ENCODE data around the gene TEX54. TPM values are rescaled to one million over a fixed set of nuclear protein-coding genes. Genes with fewer than 3 reads are reported as not detected.

The TEX54 gene
- total RNA-seq, 1 donor from 2014 or later: not detected

DNA sequence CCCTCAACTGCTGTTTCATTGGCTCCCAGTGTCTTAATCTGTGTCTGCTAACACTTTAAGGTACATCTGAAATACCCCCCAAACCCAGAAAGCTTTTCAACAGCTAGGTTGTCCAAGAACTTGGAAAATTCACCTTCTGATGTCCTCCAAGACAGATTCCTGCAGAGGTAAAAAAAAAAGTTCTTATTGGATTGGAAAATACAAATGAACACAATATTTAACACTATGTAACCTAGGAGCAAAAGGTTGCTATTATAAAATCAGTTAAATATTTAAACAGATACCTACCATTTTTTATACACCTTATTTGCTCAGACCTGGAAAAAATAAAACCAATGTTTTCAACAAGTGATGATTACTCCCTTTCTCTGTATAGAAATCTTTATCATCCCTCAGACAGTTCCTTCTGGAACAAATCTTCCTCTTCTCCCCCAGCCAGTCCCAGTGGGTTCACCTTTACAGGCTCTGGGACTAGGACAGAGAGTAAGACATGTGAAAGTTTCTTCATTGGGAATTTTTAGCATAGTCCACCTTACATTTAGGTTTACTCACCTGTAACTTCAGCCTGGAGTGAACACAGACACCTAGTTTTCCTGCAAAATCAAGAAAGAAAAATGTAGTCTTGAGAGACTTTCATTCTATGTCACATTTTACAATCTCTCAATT is 20.0 kb upstream of the TEX54 start:
- peak overlapping the region; percentile 96 for H3K4me3 Mint-ChIP-seq
- no peaks in the 10 kb centered on the region for H3K9me3 Mint-ChIP-seq
- H3K36me3 Mint-ChIP-seq: peaks cover 24% of the 10 kb centered on the region
- peaks cover 47% of the 10 kb centered on the region for H3K4me1 Mint-ChIP-seq
- TF ChIP-seq, protein P1, sequence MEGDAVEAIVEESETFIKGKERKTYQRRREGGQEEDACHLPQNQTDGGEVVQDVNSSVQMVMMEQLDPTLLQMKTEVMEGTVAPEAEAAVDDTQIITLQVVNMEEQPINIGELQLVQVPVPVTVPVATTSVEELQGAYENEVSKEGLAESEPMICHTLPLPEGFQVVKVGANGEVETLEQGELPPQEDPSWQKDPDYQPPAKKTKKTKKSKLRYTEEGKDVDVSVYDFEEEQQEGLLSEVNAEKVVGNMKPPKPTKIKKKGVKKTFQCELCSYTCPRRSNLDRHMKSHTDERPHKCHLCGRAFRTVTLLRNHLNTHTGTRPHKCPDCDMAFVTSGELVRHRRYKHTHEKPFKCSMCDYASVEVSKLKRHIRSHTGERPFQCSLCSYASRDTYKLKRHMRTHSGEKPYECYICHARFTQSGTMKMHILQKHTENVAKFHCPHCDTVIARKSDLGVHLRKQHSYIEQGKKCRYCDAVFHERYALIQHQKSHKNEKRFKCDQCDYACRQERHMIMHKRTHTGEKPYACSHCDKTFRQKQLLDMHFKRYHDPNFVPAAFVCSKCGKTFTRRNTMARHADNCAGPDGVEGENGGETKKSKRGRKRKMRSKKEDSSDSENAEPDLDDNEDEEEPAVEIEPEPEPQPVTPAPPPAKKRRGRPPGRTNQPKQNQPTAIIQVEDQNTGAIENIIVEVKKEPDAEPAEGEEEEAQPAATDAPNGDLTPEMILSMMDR (IDR thresholded peaks at IDR 0.05; ENCODE audit: unreplicated experiment): no peak
- H3K27ac Mint-ChIP-seq: peak overlapping the region; percentile 95
- no peak for DNase-seq (ENCODE audit: low spot score in 2 of 2, unreplicated experiment in 2 of 2)
- H3K27me3 Mint-ChIP-seq (ENCODE audit: low read depth): no peaks in the 10 kb centered on the region

DNA sequence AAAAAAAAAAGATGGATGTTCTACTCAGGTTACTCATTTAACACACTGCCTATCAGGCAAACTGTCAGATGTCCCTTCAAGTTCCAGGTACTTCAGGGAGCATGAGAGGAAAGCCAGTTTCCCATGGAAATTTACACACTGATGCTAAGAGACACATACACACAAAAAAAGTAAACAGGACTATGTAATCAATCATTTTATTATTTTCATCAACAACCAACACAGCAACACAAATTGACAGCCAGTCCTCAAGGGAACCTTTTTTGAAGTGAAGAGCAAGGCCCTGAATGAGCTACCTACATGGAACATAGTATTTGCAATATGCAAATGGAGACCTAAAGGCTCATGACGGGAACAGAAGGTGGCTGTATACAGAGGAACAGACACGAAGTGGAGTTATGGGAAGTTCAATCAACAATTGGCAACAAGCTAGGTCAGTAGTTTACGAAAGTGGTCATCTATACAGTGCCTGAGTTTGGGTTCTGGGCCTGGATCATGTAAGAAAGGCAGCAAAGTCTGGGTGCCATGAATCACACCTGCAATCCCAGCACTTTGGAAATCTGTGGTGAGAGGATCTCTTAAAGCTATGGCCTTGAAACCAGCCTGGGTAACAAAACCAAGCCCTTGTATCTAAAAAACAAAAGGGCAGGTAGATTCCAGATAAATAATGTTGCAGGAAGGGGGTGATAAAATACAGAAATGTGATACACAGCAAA is 19.3 kb upstream of the TEX54 start:
- Mint-ChIP-seq H3K4me3 (no peak overlapping the region), H3K4me1 (peaks cover 40% of the 10 kb centered on the region), H3K27ac (peak overlapping the region; percentile 66), H3K9me3 (no peaks in the 10 kb centered on the region), H3K27me3 (ENCODE audit: low read depth) (no peaks in the 10 kb centered on the region), H3K36me3 (peaks cover 24% of the 10 kb centered on the region)
- TF ChIP-seq, protein P1 (IDR thresholded peaks at IDR 0.05; ENCODE audit: unreplicated experiment): no peak
- no peak for DNase-seq (ENCODE audit: low spot score in 2 of 2, unreplicated experiment in 2 of 2)

DNA sequence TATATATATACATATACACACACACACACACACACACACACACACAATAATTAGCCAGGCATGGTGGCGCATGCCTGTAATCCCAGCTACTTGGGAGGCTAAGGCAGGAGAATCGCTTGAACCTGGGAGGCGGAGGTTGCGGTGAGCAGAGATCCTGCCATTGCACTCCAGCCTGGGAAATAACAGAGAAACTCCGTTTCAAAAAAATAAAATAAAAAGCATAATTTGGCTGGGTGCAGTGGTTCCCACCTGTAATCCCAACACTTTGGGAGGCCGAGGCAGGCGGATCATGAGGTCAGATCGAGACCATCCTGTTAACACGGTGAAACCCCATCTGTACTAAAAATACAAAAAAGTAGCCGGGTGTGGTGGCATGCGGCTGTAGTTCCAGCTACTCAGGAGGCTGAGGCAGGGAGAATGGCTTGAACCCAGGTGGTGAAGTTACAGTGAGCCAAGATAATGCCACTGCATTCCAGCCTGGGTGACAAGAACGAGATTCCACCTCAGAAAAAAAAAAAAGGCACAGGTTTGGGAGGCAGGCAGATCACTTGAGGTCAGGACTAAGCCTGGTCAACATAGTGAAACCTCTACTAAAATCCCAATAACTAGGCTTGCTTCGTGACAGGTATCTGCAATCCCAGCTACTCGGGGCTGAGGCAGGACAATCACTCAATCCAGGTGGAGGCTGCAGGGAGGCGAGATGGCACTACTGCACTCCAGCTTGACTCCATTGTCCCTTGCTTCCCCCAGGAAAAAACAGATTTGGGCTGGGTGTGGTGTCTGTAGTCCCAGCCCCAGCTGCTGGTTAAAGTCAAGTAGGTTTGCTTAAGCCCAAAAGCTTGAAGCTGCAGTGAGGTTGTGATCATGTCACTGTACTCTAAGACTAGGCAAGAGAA is 18.5 kb upstream of the TEX54 start:
- Mint-ChIP-seq H3K27me3 (ENCODE audit: low read depth) (no peaks in the 10 kb centered on the region), H3K4me3 (no peak overlapping the region), H3K4me1 (peaks cover 36% of the 10 kb centered on the region), H3K9me3 (no peaks in the 10 kb centered on the region), H3K27ac (peak overlapping the region; percentile 66), H3K36me3 (peaks cover 24% of the 10 kb centered on the region)
- DNase-seq (ENCODE audit: low spot score in 2 of 2, unreplicated experiment in 2 of 2): no peak
- TF ChIP-seq, protein P1 (IDR thresholded peaks at IDR 0.05; ENCODE audit: unreplicated experiment): no peak

DNA sequence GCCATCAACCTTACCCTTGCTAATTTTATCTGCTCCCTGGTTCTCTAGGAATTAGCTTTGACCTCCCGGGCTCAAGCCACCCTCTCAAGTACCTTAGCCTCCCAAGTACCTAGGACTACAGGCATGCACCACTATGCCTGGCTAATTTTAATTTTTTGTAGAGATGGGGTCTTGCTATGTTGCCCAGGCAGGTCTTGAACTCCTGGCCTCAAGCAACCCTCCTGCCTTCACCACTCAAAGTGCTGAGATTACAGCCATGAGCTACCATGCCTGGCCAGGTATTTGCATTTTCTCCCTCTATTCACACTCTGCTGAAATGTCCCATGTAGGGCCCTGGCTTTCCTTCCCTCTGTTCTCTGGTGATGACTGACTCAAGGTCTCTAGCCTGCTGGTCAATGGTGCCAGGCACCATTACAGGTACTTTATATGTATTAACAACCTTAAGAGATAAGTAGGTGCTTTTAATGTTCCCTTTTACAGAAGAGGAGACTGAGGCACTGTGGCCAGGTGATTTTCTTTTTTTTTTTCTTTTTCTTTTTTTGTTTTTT is 15.2 kb upstream of the TEX54 start:
- no peak overlapping the region for H3K4me3 Mint-ChIP-seq
- no peaks in the 10 kb centered on the region for H3K27me3 Mint-ChIP-seq (ENCODE audit: low read depth)
- H3K27ac Mint-ChIP-seq: no peak overlapping the region
- TF ChIP-seq, protein P1 (IDR thresholded peaks at IDR 0.05; ENCODE audit: unreplicated experiment): no peak
- peaks cover 7% of the 10 kb centered on the region for H3K36me3 Mint-ChIP-seq
- no peaks in the 10 kb centered on the region for H3K9me3 Mint-ChIP-seq
- no peak for DNase-seq (ENCODE audit: low spot score in 2 of 2, unreplicated experiment in 2 of 2)
- H3K4me1 Mint-ChIP-seq: peaks cover 14% of the 10 kb centered on the region

DNA sequence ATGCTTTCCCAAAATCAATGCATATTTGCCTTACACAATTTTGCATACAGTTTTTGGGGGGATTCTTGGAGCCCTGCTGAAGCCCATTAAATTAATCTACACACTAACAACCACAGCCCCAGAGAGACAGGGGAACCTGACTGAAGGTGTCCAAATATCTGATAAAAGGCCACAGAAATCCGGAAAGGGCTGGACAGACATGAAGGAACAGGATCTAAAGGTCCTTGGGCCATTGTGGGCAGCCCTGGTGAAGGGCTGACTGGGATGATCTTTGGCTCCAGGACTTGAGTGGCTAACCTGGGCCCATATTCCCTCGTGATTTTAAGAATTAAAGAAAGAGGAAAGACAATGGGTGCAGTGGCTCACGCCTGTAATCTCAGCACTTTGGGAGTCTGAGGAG is 13.5 kb upstream of the TEX54 start:
- Mint-ChIP-seq H3K9me3 (no peaks in the 10 kb centered on the region), H3K4me1 (peaks cover 5% of the 10 kb centered on the region), H3K27me3 (ENCODE audit: low read depth) (no peaks in the 10 kb centered on the region), H3K27ac (no peak overlapping the region), H3K4me3 (no peak overlapping the region), H3K36me3 (no peaks in the 10 kb centered on the region)
- TF ChIP-seq, protein P1 (IDR thresholded peaks at IDR 0.05; ENCODE audit: unreplicated experiment): no peak
- no peak for DNase-seq (ENCODE audit: low spot score in 2 of 2, unreplicated experiment in 2 of 2)
